ENCODE results near the gene KLHL40.

KLHL40 gene

DNA sequence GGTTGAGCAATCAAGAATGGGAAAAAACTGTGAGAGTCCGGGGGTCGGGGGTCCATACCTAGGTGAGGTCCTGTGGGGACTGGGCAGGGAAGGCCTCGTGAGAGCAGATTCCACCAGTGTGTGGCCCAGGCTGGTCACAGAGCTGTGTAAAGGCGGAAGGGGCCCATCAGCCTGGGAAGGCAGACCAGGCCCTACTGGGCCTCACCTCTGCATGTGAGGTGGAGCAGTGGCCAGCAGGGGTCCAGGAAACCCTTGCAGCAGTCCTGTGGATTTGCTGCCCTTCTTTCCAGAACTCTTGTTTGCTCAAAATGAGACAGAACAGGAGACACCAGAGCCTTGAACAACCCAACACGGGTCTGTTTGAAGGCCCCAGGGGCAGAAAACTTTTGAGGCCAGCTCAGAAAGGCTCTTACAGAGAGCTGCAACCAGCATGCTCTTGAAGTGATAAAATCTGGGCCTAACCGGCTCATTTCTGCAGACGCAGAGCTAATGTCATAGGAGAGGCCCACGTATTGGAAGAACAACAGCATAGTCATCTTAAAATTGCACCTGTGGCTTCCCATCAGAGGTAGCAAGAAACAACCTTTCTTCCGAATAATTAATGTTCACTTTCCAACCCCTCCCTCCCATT lies 47.6 kb downstream of the KLHL40 start:
- no peaks in the 10 kb centered on the region for H3K36me3 ChIP-seq (ENCODE audit: insufficient read depth, low read length)
- H3K9me3 ChIP-seq (ENCODE audit: control insufficient read depth, insufficient read depth, low read length) = no peaks in the 10 kb centered on the region
- no peak overlapping the region for H3K9ac ChIP-seq (ENCODE audit: low read depth, low read length)
- peaks cover 35% of the 10 kb centered on the region for H3K4me1 ChIP-seq (ENCODE audit: insufficient read depth, low read length)

DNA sequence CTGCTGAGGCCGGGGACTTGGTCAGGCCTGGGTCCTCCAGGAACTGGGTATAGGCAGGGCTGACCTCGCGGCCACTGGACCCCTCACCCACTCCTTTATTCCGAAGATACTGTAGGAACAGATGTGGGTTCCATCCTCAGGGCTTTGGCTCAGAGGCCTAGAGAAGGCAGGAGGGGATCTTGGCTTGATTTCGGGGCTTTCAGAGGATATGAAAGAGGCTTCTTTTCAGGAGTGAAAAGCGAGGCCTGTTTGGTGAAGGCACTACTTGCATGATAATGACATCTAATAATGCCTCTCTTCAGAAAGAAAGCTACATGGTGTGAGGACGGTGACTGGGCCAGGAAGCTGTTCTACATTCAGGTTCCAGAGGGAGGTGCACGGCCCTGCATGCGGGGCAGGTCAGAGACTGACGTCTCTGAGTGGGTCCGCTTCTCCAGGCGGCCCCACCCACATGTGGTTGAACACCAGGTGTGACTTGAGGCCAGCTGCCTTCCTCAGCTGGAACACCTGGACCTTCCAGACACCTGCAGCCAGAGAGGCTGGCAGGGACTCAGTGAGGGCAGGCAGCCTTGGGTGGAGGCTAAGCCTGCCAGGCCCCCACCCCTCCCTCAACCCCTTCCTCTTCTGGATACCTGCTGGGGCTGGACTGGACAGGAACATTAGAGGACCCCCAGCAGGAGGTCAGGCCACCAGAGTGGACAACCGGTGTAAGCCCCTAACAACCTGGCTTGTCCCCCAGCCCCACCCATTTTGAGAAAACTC lies 48.3 kb downstream of the KLHL40 start:
- H3K4me1 ChIP-seq (ENCODE audit: insufficient read depth, low read length) = peaks cover 34% of the 10 kb centered on the region
- H3K36me3 ChIP-seq (ENCODE audit: insufficient read depth, low read length) = no peaks in the 10 kb centered on the region
- no peak overlapping the region for H3K9ac ChIP-seq (ENCODE audit: low read depth, low read length)
- no peaks in the 10 kb centered on the region for H3K9me3 ChIP-seq (ENCODE audit: control insufficient read depth, insufficient read depth, low read length)

DNA sequence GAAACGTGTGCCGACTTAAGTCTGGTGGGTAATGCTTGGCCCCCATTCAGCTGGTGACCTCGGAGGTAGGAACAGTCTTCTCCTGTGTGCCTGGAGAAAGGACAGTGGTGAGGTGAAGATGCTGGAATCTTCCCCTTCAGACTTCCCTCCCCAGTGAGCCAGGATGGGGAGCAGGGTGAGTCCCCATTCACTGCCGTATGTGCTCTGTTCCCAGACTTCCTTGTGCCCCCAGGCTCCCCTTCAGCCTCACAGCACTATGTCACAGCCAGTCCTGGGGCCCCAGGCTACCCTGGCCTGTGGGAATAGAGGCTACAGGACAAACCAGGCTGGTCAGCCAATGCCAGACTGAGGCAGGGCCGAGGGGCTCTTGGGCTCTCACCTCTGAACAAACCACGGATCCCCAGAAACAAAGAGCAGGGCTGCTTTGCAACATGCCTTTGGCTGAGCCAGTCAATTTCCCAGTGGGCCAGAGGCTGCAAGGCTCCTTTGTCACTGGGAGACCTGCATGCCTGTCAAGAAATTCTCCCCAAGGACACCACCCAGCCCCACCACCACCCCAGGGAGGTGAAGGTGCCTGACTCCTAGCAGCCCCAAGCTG lies 49.0 kb downstream of the KLHL40 start:
- Histone ChIP-seq H3K4me1 (ENCODE audit: insufficient read depth, low read length) (peaks cover 34% of the 10 kb centered on the region), H3K9me3 (ENCODE audit: control insufficient read depth, insufficient read depth, low read length) (no peaks in the 10 kb centered on the region), H3K9ac (ENCODE audit: low read depth, low read length) (no peak overlapping the region), H3K36me3 (ENCODE audit: insufficient read depth, low read length) (no peaks in the 10 kb centered on the region)

DNA sequence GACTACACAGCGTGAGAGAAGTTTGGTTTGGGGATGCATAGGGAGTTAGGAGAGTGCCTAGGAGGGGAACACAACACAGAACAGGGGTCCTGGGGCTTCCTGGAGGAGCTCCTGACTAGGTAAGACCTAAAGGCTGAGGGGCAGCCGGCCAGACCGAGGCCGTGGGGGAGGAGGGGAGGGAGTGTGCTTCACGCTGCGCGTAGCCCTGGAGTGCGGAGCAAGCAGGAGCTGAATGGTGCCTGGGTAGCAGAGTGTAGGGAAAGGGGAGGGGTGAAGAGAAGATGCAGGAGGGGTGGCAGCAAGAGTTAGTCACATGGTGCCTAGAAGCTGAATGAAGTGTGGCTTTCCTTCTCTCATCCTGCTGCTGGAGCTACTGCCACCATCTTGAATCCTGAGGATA lies 49.7 kb downstream of the KLHL40 start:
- peaks cover 34% of the 10 kb centered on the region for H3K4me1 ChIP-seq (ENCODE audit: insufficient read depth, low read length)
- no peaks in the 10 kb centered on the region for H3K9me3 ChIP-seq (ENCODE audit: control insufficient read depth, insufficient read depth, low read length)
- no peak overlapping the region for H3K9ac ChIP-seq (ENCODE audit: low read depth, low read length)
- no peaks in the 10 kb centered on the region for H3K36me3 ChIP-seq (ENCODE audit: insufficient read depth, low read length)

DNA sequence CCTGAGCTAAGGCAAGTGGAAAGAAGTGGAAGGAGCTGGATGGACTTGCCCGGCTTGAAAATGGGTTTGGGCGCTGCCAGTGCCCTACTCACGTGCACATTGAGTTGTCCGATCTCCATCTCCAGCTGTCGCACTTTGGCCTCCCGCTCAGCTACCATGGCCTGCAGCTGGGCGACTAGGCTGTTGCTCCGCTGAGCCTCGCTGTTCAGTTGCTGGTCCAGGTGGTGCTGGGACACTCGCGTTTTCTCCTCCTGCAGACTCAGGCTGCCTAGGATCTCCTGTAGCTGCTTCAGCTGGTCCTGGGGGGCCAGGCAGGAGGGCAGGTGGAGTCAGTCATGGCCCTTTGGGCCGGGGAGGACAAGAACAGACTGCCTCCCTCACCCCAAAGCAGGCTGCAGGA lies 50.3 kb downstream of the KLHL40 start:
- H3K36me3 ChIP-seq (ENCODE audit: insufficient read depth, low read length) = no peaks in the 10 kb centered on the region
- no peaks in the 10 kb centered on the region for H3K9me3 ChIP-seq (ENCODE audit: control insufficient read depth, insufficient read depth, low read length)
- no peak overlapping the region for H3K9ac ChIP-seq (ENCODE audit: low read depth, low read length)
- H3K4me1 ChIP-seq (ENCODE audit: insufficient read depth, low read length) = peaks cover 34% of the 10 kb centered on the region

DNA sequence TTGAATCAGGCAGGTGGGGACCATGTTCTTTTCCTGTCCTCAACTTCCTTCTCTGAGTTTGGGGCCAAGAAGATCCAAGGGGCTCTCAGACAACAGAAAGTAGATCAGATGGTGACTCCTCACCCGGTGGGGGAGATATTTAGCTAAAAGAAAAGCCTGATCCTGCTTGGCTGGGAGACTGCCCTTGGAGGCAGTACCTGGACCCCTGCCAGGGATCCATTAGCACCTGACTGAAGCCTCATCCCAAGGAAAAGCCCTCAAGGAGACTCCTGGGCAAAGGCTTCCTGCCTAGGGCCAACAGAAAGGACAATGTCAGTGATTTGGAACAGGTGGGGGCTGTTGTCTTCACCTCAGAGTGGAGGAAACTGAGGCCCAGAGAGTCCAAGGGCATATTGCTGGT lies 50.7 kb downstream of the KLHL40 start:
- H3K9ac ChIP-seq (ENCODE audit: low read depth, low read length) = no peak overlapping the region
- no peaks in the 10 kb centered on the region for H3K36me3 ChIP-seq (ENCODE audit: insufficient read depth, low read length)
- no peaks in the 10 kb centered on the region for H3K9me3 ChIP-seq (ENCODE audit: control insufficient read depth, insufficient read depth, low read length)
- H3K4me1 ChIP-seq (ENCODE audit: insufficient read depth, low read length) = peaks cover 34% of the 10 kb centered on the region

DNA sequence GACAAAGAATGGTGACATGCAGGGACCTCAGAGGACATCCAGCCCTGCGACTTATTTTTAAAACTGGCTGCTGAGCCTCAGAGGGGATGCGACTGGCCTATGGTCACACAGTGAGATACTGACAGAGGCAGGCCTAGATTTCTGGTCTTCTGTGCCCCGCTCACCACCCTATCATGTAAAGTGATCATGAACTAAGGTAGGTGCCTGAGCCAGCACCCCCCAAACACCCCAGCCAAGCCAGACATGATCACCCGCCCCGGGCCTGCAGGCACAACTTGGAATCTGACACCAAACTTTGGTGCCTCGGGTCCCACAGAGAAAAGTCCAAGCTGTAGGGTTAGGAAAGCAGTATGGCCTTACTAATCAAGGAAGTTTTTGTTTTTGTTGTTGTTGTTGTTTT lies 51.2 kb downstream of the KLHL40 start:
- Histone ChIP-seq H3K36me3 (ENCODE audit: insufficient read depth, low read length) (no peaks in the 10 kb centered on the region), H3K4me1 (ENCODE audit: insufficient read depth, low read length) (peaks cover 34% of the 10 kb centered on the region), H3K9me3 (ENCODE audit: control insufficient read depth, insufficient read depth, low read length) (no peaks in the 10 kb centered on the region), H3K9ac (ENCODE audit: low read depth, low read length) (no peak overlapping the region)

DNA sequence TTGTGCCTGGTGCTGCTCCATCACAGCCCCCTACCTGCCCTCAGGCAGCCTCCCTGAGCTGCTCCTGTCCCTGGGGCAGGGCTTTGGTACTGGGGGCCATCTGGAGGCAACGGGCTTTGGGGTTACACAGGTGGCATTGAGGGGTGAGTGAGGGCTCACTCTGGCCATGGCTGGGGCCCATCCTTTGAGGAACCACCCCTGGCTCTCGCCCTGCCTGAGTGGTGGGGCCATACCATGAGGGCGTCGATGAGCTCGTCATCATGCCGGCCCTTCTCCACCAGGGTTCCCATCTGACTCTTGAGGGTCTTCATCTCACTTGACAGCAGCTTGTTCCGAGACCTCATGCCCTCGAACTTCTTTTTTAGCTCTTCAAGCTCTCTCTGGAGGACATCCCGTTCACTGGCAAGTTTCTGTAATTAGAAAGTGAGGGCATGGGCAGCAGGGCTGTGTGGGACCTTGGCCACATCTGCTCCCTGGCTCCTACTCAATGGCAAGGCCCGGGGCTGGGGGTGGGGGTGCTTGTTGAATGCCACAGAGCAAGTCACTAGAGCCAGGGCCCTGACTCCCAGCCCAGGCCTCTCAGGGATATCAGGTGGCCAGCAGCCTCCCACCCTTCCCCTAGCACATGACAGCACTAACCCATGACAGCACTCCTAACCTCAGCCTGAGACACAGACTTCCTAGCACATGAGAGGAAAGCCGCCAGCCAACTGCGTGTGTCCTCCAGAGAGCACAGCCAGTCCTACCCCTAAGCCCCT lies 54.2 kb downstream of the KLHL40 start:
- Histone ChIP-seq H3K4me1 (ENCODE audit: insufficient read depth, low read length) (peaks cover 13% of the 10 kb centered on the region; the same call in 1 of the 2 replicates), H3K36me3 (ENCODE audit: insufficient read depth, low read length) (no peaks in the 10 kb centered on the region), H3K9ac (ENCODE audit: low read depth, low read length) (no peak overlapping the region), H3K9me3 (ENCODE audit: control insufficient read depth, insufficient read depth, low read length) (no peaks in the 10 kb centered on the region)

DNA sequence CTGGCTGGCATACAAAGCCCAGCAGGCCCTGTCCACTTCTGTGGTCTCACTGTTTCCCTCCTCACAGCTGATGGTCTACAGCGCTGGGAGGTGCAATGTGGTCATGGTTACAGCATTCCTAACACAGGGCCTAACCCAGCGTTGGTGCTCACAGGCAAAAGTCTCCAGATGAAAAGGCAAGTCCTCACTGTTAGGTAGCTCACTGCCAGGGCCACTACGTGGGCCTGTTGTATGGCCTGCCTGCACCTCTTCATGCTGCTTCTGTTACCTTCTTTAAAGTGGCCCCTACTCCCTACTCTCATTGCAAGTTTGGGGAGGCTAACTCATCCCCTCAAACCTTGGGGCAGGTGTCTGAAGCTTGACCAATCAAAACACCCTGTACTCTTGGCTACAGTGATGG lies 56.5 kb downstream of the KLHL40 start:
- Histone ChIP-seq H3K9me3 (ENCODE audit: control insufficient read depth, insufficient read depth, low read length) (no peaks in the 10 kb centered on the region), H3K9ac (ENCODE audit: low read depth, low read length) (no peak overlapping the region), H3K36me3 (ENCODE audit: insufficient read depth, low read length) (no peaks in the 10 kb centered on the region), H3K4me1 (ENCODE audit: insufficient read depth, low read length) (peaks cover 6% of the 10 kb centered on the region; the same call in 1 of the 2 replicates)
